Measurements from ENCODE around the gene ABHD12.

GRCh38 chr20:25302596-25302995, 88.0 kb downstream of the ABHD12 start:
- TF ChIP-seq MAX (IDR thresholded peaks at IDR 0.05; ENCODE audit: insufficient read depth, insufficient read length) (no peak), CTCF (IDR thresholded peaks at IDR 0.05; ENCODE audit: extremely low read depth in 1 of 2, insufficient read depth in 1 of 2, low read depth in 1 of 2, low read length in 2 of 2) (no peak), JUN (IDR thresholded peaks at IDR 0.05; ENCODE audit: borderline replicate concordance, insufficient read depth, insufficient read length, low read depth) (no peak), POLR2AphosphoS5 (IDR thresholded peaks at IDR 0.05; ENCODE audit: insufficient read depth, low read depth, low read length) (no peak)
